IPS-18a (cell line): ENCODE data around the gene KCNK6.

ENCODE experiments used
- H3K27ac ChIP-seq: one replicate; pipeline ENCODE4 v1.5.1; 2013; ENCODE audit warnings: low read length
- H3K27me3 ChIP-seq: one replicate; pipeline ENCODE4 v1.6.1; 2013; ENCODE audit warnings: mild to moderate bottlenecking, low read length; ENCODE audit not compliant: control insufficient read depth, insufficient read depth
- H3K36me3 ChIP-seq: one replicate; pipeline ENCODE4 v1.6.1; 2013; ENCODE audit warnings: low read depth, low read length; ENCODE audit not compliant: control insufficient read depth
- H3K4me1 ChIP-seq: one replicate; pipeline ENCODE4 v1.6.1; 2013; ENCODE audit warnings: low read depth, low read length; ENCODE audit not compliant: control insufficient read depth
- H3K4me3 ChIP-seq: one replicate; pipeline ENCODE4 v1.5.1; 2013; ENCODE audit warnings: low read length
- H3K9ac ChIP-seq: one replicate; pipeline ENCODE4 v1.6.1; 2013; ENCODE audit warnings: mild to moderate bottlenecking, low read length, moderate library complexity
- H3K9me3 ChIP-seq: one replicate; pipeline ENCODE4 v1.6.1; 2013; ENCODE audit warnings: low read depth, low read length; ENCODE audit not compliant: control insufficient read depth

Gene KCNK6

DNA sequence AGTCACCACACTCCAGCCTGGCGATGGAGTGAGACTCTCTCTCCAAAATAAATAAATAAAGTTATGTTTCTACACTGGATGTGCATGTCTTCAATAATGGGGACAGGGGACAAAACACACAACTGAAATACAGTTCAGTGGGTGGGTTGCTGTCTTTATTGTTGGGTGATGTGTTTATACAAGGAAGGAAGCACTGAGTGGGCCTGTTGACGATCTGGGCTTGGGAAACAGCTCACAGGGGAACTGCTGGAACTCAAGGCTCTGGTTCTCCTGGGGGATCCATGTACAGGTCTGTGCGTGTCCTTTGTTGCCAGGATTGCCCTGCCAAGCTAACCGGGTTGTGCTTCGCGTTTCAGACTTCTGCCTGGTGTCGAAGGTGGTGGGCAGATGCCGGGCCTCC, 36.4 kb upstream of the KCNK6 start:
- Histone ChIP-seq H3K36me3 (peaks cover 26% of the 10 kb centered on the region), H3K9me3 (no peaks in the 10 kb centered on the region), H3K9ac (no peak overlapping the region), H3K27ac (no peak overlapping the region), H3K4me3 (no peak overlapping the region), H3K27me3 (no peaks in the 10 kb centered on the region), H3K4me1 (no peaks in the 10 kb centered on the region)

DNA sequence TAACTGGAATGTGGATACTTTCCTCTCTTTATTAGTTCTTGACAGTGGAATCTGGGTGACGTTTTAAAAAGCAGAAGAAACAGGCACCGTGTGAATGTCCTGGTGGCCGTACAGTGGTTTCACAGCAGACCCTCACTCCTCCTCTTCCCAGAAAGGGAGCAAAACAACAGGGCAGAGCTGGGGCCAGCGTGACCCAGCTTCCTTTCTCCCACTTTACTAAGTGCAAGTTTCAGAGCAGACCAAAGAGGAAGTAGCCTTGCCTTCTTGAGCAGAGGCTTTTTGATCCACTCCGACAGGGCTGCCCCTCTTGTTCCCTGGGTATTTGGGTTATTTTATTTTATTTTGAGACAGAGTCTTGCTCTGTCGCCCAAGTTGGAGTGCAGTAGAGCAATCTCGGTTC, 35.2 kb upstream of the KCNK6 start:
- Histone ChIP-seq H3K27ac (no peak overlapping the region), H3K4me3 (no peak overlapping the region), H3K9ac (no peak overlapping the region), H3K36me3 (peaks cover 34% of the 10 kb centered on the region), H3K27me3 (no peaks in the 10 kb centered on the region), H3K4me1 (no peaks in the 10 kb centered on the region), H3K9me3 (no peaks in the 10 kb centered on the region)

DNA sequence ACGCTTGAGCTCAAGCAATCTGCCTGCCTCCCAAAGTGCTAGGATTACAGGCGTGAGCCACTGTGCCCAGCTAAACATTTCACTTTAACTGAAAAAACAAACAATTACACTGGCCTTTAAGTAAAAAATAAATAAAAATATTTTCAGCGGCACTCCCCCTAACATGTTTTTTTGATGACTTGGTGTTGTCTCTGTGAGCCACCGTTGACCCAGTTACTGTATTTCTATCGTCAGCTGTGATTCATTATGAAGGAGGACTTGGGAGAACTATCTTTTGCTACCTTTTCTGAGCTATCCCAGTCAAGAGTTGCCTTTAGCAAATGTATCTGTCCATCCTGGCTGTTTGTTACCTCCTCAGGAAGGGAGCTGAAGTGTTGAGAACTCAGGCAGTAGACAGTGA, 34.1 kb upstream of the KCNK6 start:
- H3K4me1 ChIP-seq, result no peaks in the 10 kb centered on the region
- H3K9ac ChIP-seq, result no peak overlapping the region
- no peaks in the 10 kb centered on the region for H3K9me3 ChIP-seq
- peaks cover 45% of the 10 kb centered on the region for H3K36me3 ChIP-seq
- no peak overlapping the region for H3K27ac ChIP-seq
- no peaks in the 10 kb centered on the region for H3K27me3 ChIP-seq
- no peak overlapping the region for H3K4me3 ChIP-seq

- H3K9ac ChIP-seq, result no peak overlapping the region
- no peak overlapping the region for H3K27ac ChIP-seq
- no peaks in the 10 kb centered on the region for H3K9me3 ChIP-seq
- peaks cover 61% of the 10 kb centered on the region for H3K36me3 ChIP-seq
- H3K27me3 ChIP-seq, result no peaks in the 10 kb centered on the region
- H3K4me1 ChIP-seq, result no peaks in the 10 kb centered on the region
- no peak overlapping the region for H3K4me3 ChIP-seq
Observed at GRCh38 chr19:38287604-38288003, 32.0 kb upstream of the KCNK6 start.

- H3K4me3 ChIP-seq, result no peak overlapping the region
- no peaks in the 10 kb centered on the region for H3K4me1 ChIP-seq
- no peaks in the 10 kb centered on the region for H3K9me3 ChIP-seq
- no peak overlapping the region for H3K9ac ChIP-seq
- no peaks in the 10 kb centered on the region for H3K27me3 ChIP-seq
- H3K27ac ChIP-seq, result no peak overlapping the region
- H3K36me3 ChIP-seq, result peaks cover 68% of the 10 kb centered on the region
Observed at GRCh38 chr19:38288123-38288855, 31.4 kb upstream of the KCNK6 start.

DNA sequence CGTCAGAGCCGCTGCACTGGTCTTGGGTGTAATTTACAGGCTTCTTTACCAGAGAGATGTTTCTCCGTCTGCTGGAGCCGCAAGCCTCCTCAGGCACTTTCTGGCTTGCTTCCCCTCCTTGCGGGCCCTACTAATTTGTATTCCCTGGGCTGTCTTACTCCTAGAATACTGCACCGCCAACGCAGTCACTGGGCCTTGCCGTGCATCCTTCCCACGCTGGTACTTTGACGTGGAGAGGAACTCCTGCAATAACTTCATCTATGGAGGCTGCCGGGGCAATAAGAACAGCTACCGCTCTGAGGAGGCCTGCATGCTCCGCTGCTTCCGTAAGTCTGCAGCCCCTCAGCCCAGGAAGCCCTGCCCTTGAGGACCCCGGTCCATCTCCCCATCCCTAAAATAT, 29.7 kb upstream of the KCNK6 start:
- Histone ChIP-seq H3K27me3 (no peaks in the 10 kb centered on the region), H3K4me3 (no peak overlapping the region), H3K4me1 (no peaks in the 10 kb centered on the region), H3K27ac (no peak overlapping the region), H3K9me3 (no peaks in the 10 kb centered on the region), H3K9ac (no peak overlapping the region), H3K36me3 (peaks cover 59% of the 10 kb centered on the region)

DNA sequence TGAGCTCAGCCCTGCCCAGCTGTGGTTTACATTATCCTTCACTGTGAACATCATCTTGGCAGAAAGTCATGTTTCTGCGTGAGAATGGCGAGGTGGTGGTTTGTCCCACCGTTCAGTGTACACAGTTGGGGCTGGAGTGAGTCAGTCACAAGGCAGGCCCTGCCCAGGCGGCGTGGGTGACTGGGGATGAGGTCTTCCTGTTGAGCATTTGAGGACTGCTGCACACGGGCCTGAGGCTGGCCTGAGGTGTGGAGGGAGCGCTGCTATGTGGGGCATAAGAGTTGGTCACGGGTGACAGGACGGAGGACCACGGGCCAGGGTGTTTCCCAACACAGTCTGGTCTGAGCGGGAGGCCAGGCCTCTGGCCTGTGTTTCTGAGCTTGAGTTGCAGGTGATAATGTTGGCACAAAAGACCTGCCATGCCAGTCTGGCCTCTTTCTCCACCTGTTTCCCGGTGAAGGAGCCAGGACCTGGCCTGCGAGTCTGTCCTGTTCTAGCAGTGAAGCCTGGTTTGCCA, 29.0 kb upstream of the KCNK6 start:
- H3K27ac ChIP-seq, result no peak overlapping the region
- no peak overlapping the region for H3K9ac ChIP-seq

GRCh38 chr19:38291855-38292254, 27.8 kb upstream of the KCNK6 start:
- no peaks in the 10 kb centered on the region for H3K4me1 ChIP-seq
- H3K27me3 ChIP-seq, result no peaks in the 10 kb centered on the region
- peaks cover 51% of the 10 kb centered on the region for H3K36me3 ChIP-seq
- H3K9me3 ChIP-seq, result no peaks in the 10 kb centered on the region
- no peak overlapping the region for H3K9ac ChIP-seq
- H3K4me3 ChIP-seq, result no peak overlapping the region
- no peak overlapping the region for H3K27ac ChIP-seq

More for the DNA sequence above, 29.0 kb upstream of the KCNK6 start:
- Histone ChIP-seq H3K9me3 (no peaks in the 10 kb centered on the region), H3K4me1 (no peaks in the 10 kb centered on the region), H3K36me3 (peaks cover 56% of the 10 kb centered on the region), H3K4me3 (no peak overlapping the region), H3K27me3 (no peaks in the 10 kb centered on the region)

- no peak overlapping the region for H3K9ac ChIP-seq
- no peaks in the 10 kb centered on the region for H3K4me1 ChIP-seq
- H3K36me3 ChIP-seq, result peaks cover 42% of the 10 kb centered on the region
- no peak overlapping the region for H3K4me3 ChIP-seq
- no peaks in the 10 kb centered on the region for H3K9me3 ChIP-seq
- H3K27me3 ChIP-seq, result no peaks in the 10 kb centered on the region
- H3K27ac ChIP-seq, result no peak overlapping the region
Observed at GRCh38 chr19:38293281-38293680, 26.4 kb upstream of the KCNK6 start.

DNA sequence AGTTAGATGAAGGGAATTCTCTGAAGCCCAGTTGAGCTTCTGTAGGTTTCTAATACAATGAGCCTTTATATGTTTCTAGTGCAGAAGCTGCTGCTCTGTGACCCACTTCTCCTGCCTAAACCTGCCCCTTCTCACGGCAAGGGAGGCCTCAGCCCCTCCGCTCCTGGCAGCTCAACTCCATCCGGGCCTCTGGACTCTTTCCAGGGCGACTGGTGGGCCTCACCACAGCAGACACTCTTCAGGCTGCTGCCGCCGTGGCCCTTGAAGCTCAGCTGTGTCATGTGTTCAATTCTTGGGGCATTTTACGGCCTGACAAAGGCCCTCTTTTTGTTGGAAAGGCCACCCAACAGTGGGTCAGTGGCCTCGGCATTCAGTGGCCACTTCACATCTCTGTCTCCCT, 25.6 kb upstream of the KCNK6 start:
- Histone ChIP-seq H3K9ac (no peak overlapping the region), H3K27ac (no peak overlapping the region), H3K9me3 (no peaks in the 10 kb centered on the region), H3K4me1 (no peaks in the 10 kb centered on the region), H3K4me3 (no peak overlapping the region), H3K36me3 (peaks cover 34% of the 10 kb centered on the region), H3K27me3 (no peaks in the 10 kb centered on the region)

DNA sequence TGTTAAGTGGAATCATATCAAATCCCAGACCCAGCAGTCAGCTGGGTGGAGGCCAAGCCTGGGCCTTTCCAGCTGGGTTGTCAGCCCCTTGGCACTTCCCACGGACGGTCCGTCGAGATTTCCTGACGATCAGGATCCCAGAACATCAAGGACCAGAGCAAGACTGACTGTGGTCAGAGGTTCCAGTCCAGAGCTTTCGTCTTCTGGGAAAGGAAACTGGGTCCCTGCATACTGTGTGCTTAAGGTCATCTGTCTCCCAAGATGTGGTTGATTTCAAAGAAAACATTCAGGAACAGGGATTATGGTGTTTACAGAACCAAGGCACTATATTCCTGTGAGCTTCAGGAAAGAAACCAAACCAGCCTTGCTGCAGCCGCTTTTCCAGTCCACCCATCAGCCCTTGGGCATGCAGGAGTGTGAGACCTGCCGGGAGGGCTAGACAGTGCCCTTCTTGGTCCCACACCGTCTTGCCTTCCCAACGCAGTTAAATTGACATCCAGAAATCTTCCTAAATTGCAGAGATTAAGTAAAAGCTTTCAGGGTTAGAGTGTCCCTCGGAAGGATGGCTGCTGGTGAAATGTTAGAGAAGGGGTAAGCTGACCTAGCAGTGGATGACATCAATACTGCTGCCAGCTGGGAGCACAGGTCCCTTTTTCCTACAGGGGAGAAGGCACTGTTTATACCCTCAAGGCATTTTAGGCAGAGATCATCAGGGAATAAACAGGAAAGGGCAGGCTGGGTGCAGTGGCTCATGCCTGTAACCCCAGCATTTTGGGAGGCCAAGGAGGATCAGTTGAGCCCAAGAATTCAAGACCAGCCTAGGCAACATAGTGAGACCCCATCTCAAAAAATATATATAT, 20.6 kb upstream of the KCNK6 start:
- H3K9me3 ChIP-seq, result no peaks in the 10 kb centered on the region
- H3K27ac ChIP-seq, result no peak overlapping the region
- no peaks in the 10 kb centered on the region for H3K4me1 ChIP-seq
- no peaks in the 10 kb centered on the region for H3K36me3 ChIP-seq
- H3K9ac ChIP-seq, result no peak overlapping the region
- no peak overlapping the region for H3K4me3 ChIP-seq
- H3K27me3 ChIP-seq, result no peaks in the 10 kb centered on the region
